ENCODE measurements around the gene UIMC1.

Gene UIMC1

DNA sequence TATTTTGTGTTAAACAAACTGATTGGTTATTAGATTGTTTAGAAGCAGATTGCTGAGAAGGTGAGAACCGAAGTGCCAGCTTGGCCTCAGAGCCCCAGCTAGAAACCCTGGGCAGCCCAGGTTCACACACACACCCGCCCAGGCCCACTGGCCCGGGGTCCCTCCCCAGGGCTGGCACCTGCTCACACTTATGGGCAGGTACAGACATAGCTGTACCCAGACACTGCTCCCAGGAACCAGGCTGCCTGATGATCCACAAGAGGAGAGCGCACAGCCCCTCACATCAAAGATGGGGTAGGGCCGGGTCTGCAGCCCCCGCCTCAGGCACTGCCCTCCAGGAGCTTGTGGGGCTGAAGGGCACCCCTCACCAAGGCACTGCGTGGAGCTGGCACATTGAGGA lies 140.6 kb downstream of the UIMC1 start:
- Mint-ChIP-seq H3K27me3 (peaks cover 22% of the 10 kb centered on the region), H3K9me3 (no peaks in the 10 kb centered on the region), H3K4me3 (no peak overlapping the region), H3K4me1 (peaks cover 6% of the 10 kb centered on the region), H3K36me3 (no peaks in the 10 kb centered on the region), H3K27ac (no peak overlapping the region)
- DNase-seq (ENCODE audit: low spot score in 2 of 2) (no peak), ATAC-seq (ENCODE audit: low read depth) (no peak)

DNA sequence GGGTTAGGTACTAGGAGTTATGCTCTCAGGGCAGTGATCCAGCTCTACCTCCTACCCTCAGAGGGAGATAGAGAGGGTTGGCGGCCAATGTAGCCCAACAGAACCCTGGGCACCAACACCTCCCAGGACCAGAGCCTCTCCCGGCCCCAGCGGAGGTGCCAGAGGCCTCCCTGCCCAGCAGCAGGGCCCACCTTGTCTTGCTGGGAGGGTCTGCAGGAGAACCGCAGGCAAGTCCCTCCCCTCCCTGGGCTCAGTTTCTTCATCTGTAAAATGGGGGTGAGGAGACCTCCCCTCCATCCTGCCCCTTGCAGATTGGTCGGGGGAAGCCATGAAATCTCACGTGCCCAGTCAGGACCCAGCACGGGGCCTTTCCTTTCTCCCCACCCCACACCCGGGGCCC lies 141.8 kb downstream of the UIMC1 start:
- H3K27ac Mint-ChIP-seq, result no peak overlapping the region
- no peaks in the 10 kb centered on the region for H3K9me3 Mint-ChIP-seq
- H3K27me3 Mint-ChIP-seq, result peaks cover 28% of the 10 kb centered on the region
- H3K36me3 Mint-ChIP-seq, result no peaks in the 10 kb centered on the region
- DNase-seq (ENCODE audit: low spot score in 2 of 2) (no peak), ATAC-seq (ENCODE audit: low read depth) (no peak)
- no peak overlapping the region for H3K4me3 Mint-ChIP-seq
- H3K4me1 Mint-ChIP-seq, result peaks cover 4% of the 10 kb centered on the region

DNA sequence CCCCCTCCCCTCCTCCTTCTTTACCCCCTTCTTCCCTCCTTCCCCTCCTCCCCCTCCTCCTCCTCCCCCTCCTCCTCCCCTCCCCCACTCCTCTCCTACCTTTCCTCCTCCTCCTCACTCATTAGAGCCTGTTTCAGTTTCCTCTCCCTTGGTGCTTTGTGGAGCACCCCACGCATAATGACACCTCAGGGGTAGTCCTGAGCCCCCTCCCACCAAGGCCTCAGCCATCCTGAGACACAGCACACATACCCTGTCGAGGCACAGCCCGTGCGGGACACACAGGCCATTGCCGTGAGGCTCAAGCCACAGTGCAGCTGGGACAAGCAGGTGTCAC lies 142.8 kb downstream of the UIMC1 start:
- ATAC-seq (ENCODE audit: low read depth), result no peak
- no peaks in the 10 kb centered on the region for H3K9me3 Mint-ChIP-seq
- H3K36me3 Mint-ChIP-seq, result no peaks in the 10 kb centered on the region
- no peak overlapping the region for H3K27ac Mint-ChIP-seq
- peaks cover 28% of the 10 kb centered on the region for H3K27me3 Mint-ChIP-seq
- no peak for DNase-seq (ENCODE audit: low spot score in 2 of 2)
- no peak overlapping the region for H3K4me3 Mint-ChIP-seq
- H3K4me1 Mint-ChIP-seq, result peaks cover 4% of the 10 kb centered on the region

DNA sequence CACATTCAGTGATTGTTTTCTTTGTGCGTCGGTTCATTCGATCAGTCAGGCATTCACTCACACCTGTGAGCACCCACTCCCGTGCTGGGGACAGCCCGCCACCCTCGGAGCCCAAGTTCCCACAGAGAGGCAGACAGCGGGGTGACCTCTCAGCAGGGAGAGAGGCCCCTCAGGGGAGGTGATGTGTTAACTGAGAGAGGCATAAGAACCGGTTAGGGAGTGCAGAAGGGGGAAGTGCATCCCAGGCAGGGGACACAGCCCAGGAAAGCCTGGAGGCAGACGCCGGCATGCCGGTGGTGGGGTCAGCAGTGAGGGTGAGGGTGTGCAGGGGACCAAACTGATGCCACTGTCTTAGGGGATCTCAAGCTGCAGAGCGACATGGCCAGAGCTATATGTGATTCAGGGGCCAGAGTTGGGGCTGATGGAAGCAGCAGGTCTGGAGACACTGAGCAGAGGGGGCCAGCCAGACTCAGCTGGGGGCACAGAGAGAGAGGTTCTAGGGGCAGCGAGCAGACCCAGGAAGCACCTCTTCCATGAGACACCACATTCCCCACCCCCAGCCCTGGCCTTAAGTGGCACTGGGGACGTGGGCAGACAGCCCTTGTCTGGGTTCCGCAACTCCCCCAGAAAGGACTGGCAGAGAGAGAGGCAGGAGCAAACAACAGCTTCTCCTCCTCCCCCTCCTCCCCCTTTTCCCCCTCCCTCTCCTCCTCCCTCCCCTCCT lies 143.4 kb downstream of the UIMC1 start:
- H3K27me3 Mint-ChIP-seq, result peaks cover 31% of the 10 kb centered on the region
- no peak overlapping the region for H3K27ac Mint-ChIP-seq
- no peak overlapping the region for H3K4me3 Mint-ChIP-seq
- ATAC-seq (ENCODE audit: low read depth) (no peak), DNase-seq (ENCODE audit: low spot score in 2 of 2) (no peak)
- no peaks in the 10 kb centered on the region for H3K36me3 Mint-ChIP-seq
- peaks cover 6% of the 10 kb centered on the region for H3K4me1 Mint-ChIP-seq
- peaks cover 3% of the 10 kb centered on the region for H3K9me3 Mint-ChIP-seq

DNA sequence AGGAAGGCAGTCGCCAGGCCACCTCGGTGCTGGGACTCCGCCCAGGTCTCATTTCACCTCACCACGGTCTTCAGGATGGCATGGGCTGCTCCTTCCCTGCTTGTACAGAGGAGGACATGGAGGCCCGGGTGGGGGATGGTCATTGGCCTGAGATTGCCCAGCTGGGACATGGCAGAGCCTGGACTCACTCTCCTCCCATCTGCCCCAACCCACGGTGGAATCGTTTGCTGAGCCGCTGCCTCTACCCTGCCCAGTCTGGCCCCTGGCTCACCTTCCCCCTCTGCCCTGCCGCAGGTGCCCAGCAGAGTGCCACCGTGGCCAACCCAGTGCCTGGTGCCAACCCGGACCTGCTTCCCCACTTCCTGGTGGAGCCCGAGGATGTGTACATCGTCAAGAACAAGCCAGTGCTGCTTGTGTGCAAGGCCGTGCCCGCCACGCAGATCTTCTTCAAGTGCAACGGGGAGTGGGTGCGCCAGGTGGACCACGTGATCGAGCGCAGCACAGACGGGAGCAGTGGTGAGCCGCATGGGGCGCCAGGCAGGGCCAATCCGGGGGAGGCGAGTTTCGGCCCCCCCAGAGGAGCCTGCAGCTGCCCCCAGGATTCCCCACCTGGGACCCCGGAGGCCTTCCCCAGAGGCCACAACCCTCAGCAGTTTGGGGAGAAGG lies 144.1 kb downstream of the UIMC1 start:
- Mint-ChIP-seq H3K27ac (no peak overlapping the region), H3K4me1 (peaks cover 6% of the 10 kb centered on the region), H3K36me3 (peaks cover 2% of the 10 kb centered on the region), H3K9me3 (peaks cover 5% of the 10 kb centered on the region), H3K4me3 (no peak overlapping the region), H3K27me3 (peaks cover 34% of the 10 kb centered on the region)
- DNase-seq (ENCODE audit: low spot score in 2 of 2) (no peak), ATAC-seq (ENCODE audit: low read depth) (no peak)

DNA sequence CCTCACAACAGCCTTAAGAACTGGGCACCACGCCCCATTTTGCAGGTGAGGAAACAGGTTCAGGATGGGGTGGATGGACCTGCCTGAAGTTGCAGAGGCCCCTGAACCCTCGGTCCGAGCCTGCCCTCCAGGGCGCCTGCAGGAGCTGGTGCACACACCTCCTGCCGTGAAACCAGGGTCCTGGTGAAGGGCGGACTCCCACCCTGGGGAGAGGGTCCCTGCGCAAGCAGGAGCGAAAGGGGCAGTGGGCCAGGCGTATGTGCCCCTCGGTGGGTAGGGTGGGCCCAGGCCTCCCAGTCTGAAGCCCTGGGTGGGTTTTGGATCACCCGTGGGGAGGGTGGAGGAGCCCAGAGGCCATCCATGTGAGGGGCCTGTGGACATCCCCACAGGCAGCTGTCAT lies 145.3 kb downstream of the UIMC1 start:
- no peak for ATAC-seq (ENCODE audit: low read depth)
- Mint-ChIP-seq H3K4me3 (no peak overlapping the region), H3K27me3 (peaks cover 35% of the 10 kb centered on the region)

DNA sequence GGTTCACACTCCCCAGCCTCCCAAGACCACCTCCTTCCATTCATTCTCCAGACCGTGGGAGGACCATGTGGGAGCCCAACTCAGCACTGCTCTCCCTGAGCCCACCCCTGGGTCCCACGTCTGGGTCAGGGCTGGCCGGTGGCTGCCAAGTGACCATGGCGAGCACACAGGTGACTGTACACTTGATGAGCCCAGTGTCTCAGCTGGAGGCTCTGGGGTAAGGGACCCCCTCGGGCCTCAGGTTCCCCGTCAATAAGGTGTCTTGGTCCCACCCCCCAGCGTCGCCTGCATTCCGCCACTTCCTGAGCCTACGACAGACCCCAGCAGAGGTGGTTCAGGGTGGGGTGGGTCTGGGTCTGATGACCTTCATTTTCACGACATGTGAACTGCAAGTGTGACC lies 146.2 kb downstream of the UIMC1 start:
- DNase-seq (ENCODE audit: low spot score in 2 of 2) (no peak), ATAC-seq (ENCODE audit: low read depth) (no peak)
- H3K27ac Mint-ChIP-seq, result no peak overlapping the region

More for the DNA sequence above, 145.3 kb downstream of the UIMC1 start:
- Mint-ChIP-seq H3K4me1 (peaks cover 6% of the 10 kb centered on the region), H3K36me3 (peaks cover 2% of the 10 kb centered on the region), H3K27ac (no peak overlapping the region), H3K9me3 (peaks cover 5% of the 10 kb centered on the region)
- DNase-seq (ENCODE audit: low spot score in 2 of 2), result no peak

DNA sequence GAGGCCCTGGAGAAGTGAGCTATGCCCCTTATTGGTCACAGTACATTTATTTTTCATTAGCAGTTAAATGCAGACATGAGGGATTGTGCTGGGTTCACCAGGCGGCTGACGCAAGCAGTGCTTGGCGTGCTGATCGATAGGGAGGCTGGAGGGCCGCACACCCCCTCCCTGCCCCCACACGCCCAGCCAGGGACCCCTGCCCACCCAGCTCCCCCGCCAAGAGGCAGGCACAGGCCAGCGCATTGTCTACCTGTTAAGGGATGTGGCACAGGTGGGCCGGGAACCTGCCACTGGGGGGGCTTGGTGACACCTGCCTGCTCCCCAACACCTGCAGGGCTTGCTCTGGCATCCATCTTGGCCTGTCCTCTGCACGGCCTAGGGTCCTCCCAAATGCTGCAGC lies 146.7 kb downstream of the UIMC1 start:
- peaks cover 2% of the 10 kb centered on the region for H3K36me3 Mint-ChIP-seq
- peaks cover 6% of the 10 kb centered on the region for H3K4me1 Mint-ChIP-seq
- H3K4me3 Mint-ChIP-seq, result no peak overlapping the region
- H3K27me3 Mint-ChIP-seq, result peaks cover 34% of the 10 kb centered on the region
- H3K27ac Mint-ChIP-seq, result no peak overlapping the region
- peaks cover 5% of the 10 kb centered on the region for H3K9me3 Mint-ChIP-seq
- DNase-seq (ENCODE audit: low spot score in 2 of 2), result no peak
- no peak for ATAC-seq (ENCODE audit: low read depth)

More for the DNA sequence above, 146.2 kb downstream of the UIMC1 start:
- Mint-ChIP-seq H3K4me1 (peaks cover 6% of the 10 kb centered on the region), H3K27me3 (peaks cover 31% of the 10 kb centered on the region), H3K9me3 (peaks cover 5% of the 10 kb centered on the region), H3K36me3 (peaks cover 2% of the 10 kb centered on the region), H3K4me3 (no peak overlapping the region)

DNA sequence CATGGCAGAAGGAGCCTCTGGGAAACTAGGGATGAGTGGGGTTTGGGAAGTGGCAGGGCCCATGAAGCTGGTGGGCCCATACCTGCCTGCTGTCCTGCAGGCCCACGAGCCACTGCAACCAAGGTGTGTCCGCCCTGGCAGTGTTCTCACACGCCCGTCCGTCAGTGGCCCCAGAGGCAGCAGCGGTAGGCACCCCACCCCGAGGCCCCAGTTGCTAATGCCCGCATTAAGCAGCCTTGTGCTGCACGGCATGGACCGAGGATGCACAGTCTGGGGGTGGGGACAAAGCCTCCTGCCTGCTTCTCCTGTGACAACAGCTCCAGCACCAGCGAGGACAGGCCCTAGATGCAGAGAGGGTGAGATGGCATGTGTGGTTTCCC lies 148.7 kb downstream of the UIMC1 start:
- Mint-ChIP-seq H3K9me3 (peaks cover 5% of the 10 kb centered on the region), H3K4me3 (no peak overlapping the region), H3K27me3 (peaks cover 24% of the 10 kb centered on the region), H3K27ac (no peak overlapping the region), H3K4me1 (peaks cover 3% of the 10 kb centered on the region), H3K36me3 (peaks cover 2% of the 10 kb centered on the region)
- DNase-seq (ENCODE audit: low spot score in 2 of 2) (no peak), ATAC-seq (ENCODE audit: low read depth) (no peak)

DNA sequence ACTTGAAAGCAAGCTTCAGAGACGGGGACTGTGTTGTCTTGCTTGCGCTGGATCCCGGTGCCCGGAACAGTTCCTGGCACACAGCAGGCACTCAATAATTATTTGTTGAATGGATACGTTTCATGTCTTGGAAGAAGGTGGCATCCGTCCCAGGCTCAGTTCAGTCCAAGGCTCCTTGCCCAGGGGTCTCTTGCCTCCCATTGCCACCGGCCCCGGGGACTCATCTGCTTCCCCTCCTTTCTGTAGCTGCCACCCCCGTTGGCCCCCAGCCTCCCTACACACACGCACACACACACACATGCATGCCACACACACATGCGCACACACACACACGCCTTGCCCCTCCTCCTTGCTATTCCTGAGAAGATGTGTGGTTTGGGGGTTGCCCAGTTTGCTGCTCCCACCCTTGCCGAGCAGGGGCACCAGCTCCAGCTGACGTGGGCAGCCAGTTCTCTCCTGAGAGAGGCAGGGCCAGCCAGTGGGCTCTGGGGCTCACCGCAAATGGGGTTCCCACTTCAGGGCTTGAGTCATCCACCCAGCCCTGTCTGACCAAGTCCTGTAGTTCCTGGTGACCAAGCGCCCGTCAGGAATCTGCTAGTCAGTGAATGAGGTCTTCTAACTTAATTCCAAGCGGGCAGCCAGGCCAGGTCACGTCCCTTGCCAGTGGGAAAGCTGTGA lies 149.2 kb downstream of the UIMC1 start:
- H3K4me3 Mint-ChIP-seq, result no peak overlapping the region
- DNase-seq (ENCODE audit: low spot score in 2 of 2) (no peak), ATAC-seq (ENCODE audit: low read depth) (no peak)
- H3K27ac Mint-ChIP-seq, result no peak overlapping the region
- peaks cover 2% of the 10 kb centered on the region for H3K36me3 Mint-ChIP-seq
- peaks cover 5% of the 10 kb centered on the region for H3K9me3 Mint-ChIP-seq
- H3K27me3 Mint-ChIP-seq, result peaks cover 23% of the 10 kb centered on the region
- peaks cover 2% of the 10 kb centered on the region for H3K4me1 Mint-ChIP-seq

DNA sequence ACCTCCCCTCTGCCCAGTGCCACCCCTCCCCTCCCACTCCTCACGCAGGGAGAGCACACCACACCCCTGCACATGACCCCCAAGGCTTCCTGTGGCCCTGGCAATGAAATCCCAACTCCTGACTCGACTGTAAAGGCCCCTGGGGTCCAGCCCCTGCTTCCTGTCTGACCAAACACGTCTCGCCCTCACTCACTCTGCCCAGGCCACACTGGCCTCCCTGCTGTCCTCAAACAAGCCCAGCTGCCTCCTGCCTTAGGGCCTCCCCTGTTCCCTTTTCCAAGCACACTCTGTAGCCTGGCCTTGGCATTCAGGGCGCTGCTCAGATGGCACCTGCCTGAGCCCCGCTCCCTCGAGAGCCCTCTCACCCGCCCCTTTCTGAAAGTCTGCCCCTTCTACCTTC lies 149.8 kb downstream of the UIMC1 start:
- peaks cover 2% of the 10 kb centered on the region for H3K4me1 Mint-ChIP-seq
- ATAC-seq (ENCODE audit: low read depth), result no peak
- H3K27me3 Mint-ChIP-seq, result peaks cover 25% of the 10 kb centered on the region
- H3K4me3 Mint-ChIP-seq, result no peak overlapping the region
- no peak for DNase-seq (ENCODE audit: low spot score in 2 of 2)
- H3K9me3 Mint-ChIP-seq, result peaks cover 5% of the 10 kb centered on the region
- peaks cover 2% of the 10 kb centered on the region for H3K36me3 Mint-ChIP-seq
- H3K27ac Mint-ChIP-seq, result no peak overlapping the region

DNA sequence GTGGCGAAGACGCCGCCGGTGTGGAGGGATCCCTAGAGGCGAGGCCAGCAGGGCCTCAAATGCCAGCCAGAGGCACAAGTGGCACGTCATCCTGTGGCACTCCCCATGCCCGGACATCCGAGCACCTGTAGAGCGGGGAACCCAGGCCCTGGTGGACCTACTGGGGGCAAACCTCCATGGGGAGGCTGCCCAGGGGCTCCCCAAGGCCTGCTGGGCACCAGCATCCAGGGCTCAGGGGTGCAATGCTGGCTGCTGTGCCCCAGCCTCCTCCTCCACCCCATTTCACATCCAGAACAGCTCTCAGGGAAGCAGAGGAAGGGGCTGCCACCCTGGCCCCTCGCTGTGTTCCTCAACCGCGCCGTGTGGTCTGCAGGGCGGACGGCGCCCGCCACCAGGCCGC lies 151.0 kb downstream of the UIMC1 start:
- Mint-ChIP-seq H3K27me3 (peaks cover 22% of the 10 kb centered on the region), H3K9me3 (peaks cover 5% of the 10 kb centered on the region), H3K36me3 (peaks cover 2% of the 10 kb centered on the region), H3K4me1 (peaks cover 2% of the 10 kb centered on the region), H3K27ac (no peak overlapping the region), H3K4me3 (no peak overlapping the region)
- DNase-seq (ENCODE audit: low spot score in 2 of 2) (no peak), ATAC-seq (ENCODE audit: low read depth) (no peak)
